HepG2 (cell line): Measurements from ENCODE around the gene DSTN. TPM values are rescaled to one million over a fixed set of nuclear protein-coding genes. Genes with fewer than 3 reads are reported as not detected.

ENCODE experiments used
- MEIS1 ChIP-seq: sonication (generic); formaldehyde crosslinking; IDR thresholded peaks from 2 replicates; pipeline ENCODE4 v1.9.0; 2021; ENCODE audit warnings: mild to moderate bottlenecking, missing genetic modification reagents, moderate library complexity, borderline replicate concordance
- PAF1 ChIP-seq: IDR thresholded peaks from 2 replicates; pipeline ENCODE4 v1.6.1; 2016; ENCODE audit warnings: missing genetic modification reagents, missing compliant biosample characterization
- RFXANK ChIP-seq: IDR thresholded peaks from 2 replicates; pipeline ENCODE4 v1.6.1; 2016
- THAP11 ChIP-seq: IDR thresholded peaks from 2 replicates; pipeline ENCODE4 v1.6.1; 2016; ENCODE audit warnings: missing biosample characterization, missing genetic modification reagents
- ZNF598 ChIP-seq: sonication (generic); formaldehyde crosslinking; IDR thresholded peaks from 2 replicates; pipeline ENCODE4 v1.5.1; 2020; ENCODE audit warnings: mild to moderate bottlenecking, missing genetic modification reagents, borderline replicate concordance
- ZSCAN25 ChIP-seq: sonication (generic); formaldehyde crosslinking; IDR thresholded peaks from 2 replicates; pipeline ENCODE4 v1.8.0; 2022; ENCODE audit warnings: mild to moderate bottlenecking, missing genetic modification reagents
- polyA plus RNA-seq, 8 experiments: library from polyadenylated mRNA; depleted of rRNA in 3 of 8; stranded (reverse) in 7 of 8; unstranded in 1 of 8; fragments of >200 nt; fragmentation: Illumina TruSeq in 4 of 8; extraction: Trizol in 4 of 8; gene quantifications; 2 replicates each; pipeline versions ENCODE4 v1.2.1 to v1.2.3, GENCODE V29; 2011 to 2016; ENCODE audit warnings: low read depth in 4 of 8, missing spikeins in 1 of 8, mixed read lengths in 1 of 8; ENCODE audit not compliant: insufficient read depth in 1 of 8
- total RNA-seq, 5 experiments: library from RNA; depleted of rRNA; stranded (reverse); fragments of >200 nt; fragmentation: Illumina TruSeq; extraction: Trizol; gene quantifications; 2 replicates each; pipeline ENCODE4 v1.2.3, GENCODE V29; 2016; ENCODE audit warnings: low read depth in 1 of 5
- TF ChIP-seq, protein P1 (sequence below), 2 experiments: sonication (generic) in 1 of 2; formaldehyde crosslinking in 1 of 2; IDR thresholded peaks; 2 replicates each; pipeline versions ENCODE4 v1.6.1 to v1.9.0; 2014 to 2022; ENCODE audit warnings: antibody characterized with exemption in 1 of 2, borderline replicate concordance in 1 of 2, inconsistent platforms in 1 of 2, low read depth in 1 of 2, missing genetic modification reagents in 1 of 2
- TF ChIP-seq, protein P2 (sequence below): sonication (generic); formaldehyde crosslinking; IDR thresholded peaks from 2 replicates; pipeline ENCODE4 v1.4.0; 2020; ENCODE audit warnings: missing genetic modification reagents; ENCODE audit errors: not compliant biosample characterization
- TF ChIP-seq, protein P3 (sequence below): sonication (generic); formaldehyde crosslinking; IDR thresholded peaks from 2 replicates; pipeline ENCODE4 v1.4.0; 2020; ENCODE audit warnings: missing genetic modification reagents, borderline replicate concordance
- TF ChIP-seq, protein P4 (sequence below): sonication (generic); formaldehyde crosslinking; conservative IDR thresholded peaks from 2 replicates; pipeline ENCODE4 v1.8.0; 2022; ENCODE audit warnings: mild to moderate bottlenecking, moderate library complexity, missing genetic modification reagents
- TF ChIP-seq, protein P5 (sequence below): sonication (generic); formaldehyde crosslinking; IDR thresholded peaks from 2 replicates; pipeline ENCODE4 v1.5.1; 2020; ENCODE audit warnings: mild to moderate bottlenecking, missing genetic modification reagents, moderate library complexity

Gene DSTN
- total and polyA plus RNA-seq, 2 of the 13 experiments (the other 11 are each of a cell fraction or from before 2014, with no cell fraction given): 27.6 to 106 TPM

DNA sequence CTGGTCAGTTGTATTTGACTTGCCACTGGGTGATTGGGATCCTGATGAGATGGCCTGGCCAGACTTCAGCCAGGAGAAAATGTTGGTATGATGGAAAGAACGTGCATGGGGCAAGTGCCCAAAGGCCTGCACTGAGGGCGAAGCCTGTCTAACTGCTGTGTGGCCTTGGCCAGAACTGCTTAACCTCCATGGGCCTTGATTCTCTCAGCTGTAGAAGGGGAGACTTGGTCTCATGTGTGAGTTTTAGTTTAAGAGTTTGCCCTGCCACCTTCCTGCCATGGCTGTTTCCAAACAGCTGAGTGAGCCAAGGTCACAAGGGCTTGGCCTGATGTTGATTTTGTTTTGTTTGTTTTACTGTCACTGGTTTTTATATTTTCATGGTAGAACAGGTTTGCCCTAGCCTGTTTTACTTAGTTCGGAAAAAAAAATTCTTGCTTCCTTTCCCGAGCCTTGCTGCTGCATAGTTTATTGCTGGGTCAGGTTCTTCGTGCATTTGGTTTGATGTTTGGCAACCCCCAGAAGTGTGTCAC lies 35.3 kb downstream of the DSTN start (continued):
- TF ChIP-seq, protein P1, sequence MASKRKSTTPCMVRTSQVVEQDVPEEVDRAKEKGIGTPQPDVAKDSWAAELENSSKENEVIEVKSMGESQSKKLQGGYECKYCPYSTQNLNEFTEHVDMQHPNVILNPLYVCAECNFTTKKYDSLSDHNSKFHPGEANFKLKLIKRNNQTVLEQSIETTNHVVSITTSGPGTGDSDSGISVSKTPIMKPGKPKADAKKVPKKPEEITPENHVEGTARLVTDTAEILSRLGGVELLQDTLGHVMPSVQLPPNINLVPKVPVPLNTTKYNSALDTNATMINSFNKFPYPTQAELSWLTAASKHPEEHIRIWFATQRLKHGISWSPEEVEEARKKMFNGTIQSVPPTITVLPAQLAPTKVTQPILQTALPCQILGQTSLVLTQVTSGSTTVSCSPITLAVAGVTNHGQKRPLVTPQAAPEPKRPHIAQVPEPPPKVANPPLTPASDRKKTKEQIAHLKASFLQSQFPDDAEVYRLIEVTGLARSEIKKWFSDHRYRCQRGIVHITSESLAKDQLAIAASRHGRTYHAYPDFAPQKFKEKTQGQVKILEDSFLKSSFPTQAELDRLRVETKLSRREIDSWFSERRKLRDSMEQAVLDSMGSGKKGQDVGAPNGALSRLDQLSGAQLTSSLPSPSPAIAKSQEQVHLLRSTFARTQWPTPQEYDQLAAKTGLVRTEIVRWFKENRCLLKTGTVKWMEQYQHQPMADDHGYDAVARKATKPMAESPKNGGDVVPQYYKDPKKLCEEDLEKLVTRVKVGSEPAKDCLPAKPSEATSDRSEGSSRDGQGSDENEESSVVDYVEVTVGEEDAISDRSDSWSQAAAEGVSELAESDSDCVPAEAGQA (IDR thresholded peaks at IDR 0.05; ENCODE audit: low read depth): no peak
- TF ChIP-seq, protein P1 (CRISPR knock-in tag; IDR thresholded peaks at IDR 0.05; ENCODE audit: borderline replicate concordance): no peak
- TF ChIP-seq ZNF598 (CRISPR knock-in tag) (no peak), RFXANK (CRISPR knock-in tag) (no peak), PAF1 (CRISPR knock-in tag) (no peak), MEIS1 (CRISPR knock-in tag) (0 out of 2 replicates have a peak, but pooled peaks have one; percentile 21), THAP11 (peak; percentile 61; the same call in 1 of the 2 replicates), ZSCAN25 (no peak)
- TF ChIP-seq, protein P2, sequence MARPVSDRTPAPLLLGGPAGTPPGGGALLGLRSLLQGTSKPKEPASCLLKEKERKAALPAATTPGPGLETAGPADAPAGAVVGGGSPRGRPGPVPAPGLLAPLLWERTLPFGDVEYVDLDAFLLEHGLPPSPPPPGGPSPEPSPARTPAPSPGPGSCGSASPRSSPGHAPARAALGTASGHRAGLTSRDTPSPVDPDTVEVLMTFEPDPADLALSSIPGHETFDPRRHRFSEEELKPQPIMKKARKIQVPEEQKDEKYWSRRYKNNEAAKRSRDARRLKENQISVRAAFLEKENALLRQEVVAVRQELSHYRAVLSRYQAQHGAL (CRISPR knock-in tag): no peak
- TF ChIP-seq, protein P3, sequence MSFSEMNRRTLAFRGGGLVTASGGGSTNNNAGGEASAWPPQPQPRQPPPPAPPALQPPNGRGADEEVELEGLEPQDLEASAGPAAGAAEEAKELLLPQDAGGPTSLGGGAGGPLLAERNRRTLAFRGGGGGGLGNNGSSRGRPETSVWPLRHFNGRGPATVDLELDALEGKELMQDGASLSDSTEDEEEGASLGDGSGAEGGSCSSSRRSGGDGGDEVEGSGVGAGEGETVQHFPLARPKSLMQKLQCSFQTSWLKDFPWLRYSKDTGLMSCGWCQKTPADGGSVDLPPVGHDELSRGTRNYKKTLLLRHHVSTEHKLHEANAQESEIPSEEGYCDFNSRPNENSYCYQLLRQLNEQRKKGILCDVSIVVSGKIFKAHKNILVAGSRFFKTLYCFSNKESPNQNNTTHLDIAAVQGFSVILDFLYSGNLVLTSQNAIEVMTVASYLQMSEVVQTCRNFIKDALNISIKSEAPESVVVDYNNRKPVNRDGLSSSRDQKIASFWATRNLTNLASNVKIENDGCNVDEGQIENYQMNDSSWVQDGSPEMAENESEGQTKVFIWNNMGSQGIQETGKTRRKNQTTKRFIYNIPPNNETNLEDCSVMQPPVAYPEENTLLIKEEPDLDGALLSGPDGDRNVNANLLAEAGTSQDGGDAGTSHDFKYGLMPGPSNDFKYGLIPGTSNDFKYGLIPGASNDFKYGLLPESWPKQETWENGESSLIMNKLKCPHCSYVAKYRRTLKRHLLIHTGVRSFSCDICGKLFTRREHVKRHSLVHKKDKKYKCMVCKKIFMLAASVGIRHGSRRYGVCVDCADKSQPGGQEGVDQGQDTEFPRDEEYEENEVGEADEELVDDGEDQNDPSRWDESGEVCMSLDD: no peak
- TF ChIP-seq, protein P4, sequence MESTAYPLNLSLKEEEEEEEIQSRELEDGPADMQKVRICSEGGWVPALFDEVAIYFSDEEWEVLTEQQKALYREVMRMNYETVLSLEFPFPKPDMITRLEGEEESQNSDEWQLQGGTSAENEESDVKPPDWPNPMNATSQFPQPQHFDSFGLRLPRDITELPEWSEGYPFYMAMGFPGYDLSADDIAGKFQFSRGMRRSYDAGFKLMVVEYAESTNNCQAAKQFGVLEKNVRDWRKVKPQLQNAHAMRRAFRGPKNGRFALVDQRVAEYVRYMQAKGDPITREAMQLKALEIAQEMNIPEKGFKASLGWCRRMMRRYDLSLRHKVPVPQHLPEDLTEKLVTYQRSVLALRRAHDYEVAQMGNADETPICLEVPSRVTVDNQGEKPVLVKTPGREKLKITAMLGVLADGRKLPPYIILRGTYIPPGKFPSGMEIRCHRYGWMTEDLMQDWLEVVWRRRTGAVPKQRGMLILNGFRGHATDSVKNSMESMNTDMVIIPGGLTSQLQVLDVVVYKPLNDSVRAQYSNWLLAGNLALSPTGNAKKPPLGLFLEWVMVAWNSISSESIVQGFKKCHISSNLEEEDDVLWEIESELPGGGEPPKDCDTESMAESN (CRISPR knock-in tag): no peak
- TF ChIP-seq, protein P5, sequence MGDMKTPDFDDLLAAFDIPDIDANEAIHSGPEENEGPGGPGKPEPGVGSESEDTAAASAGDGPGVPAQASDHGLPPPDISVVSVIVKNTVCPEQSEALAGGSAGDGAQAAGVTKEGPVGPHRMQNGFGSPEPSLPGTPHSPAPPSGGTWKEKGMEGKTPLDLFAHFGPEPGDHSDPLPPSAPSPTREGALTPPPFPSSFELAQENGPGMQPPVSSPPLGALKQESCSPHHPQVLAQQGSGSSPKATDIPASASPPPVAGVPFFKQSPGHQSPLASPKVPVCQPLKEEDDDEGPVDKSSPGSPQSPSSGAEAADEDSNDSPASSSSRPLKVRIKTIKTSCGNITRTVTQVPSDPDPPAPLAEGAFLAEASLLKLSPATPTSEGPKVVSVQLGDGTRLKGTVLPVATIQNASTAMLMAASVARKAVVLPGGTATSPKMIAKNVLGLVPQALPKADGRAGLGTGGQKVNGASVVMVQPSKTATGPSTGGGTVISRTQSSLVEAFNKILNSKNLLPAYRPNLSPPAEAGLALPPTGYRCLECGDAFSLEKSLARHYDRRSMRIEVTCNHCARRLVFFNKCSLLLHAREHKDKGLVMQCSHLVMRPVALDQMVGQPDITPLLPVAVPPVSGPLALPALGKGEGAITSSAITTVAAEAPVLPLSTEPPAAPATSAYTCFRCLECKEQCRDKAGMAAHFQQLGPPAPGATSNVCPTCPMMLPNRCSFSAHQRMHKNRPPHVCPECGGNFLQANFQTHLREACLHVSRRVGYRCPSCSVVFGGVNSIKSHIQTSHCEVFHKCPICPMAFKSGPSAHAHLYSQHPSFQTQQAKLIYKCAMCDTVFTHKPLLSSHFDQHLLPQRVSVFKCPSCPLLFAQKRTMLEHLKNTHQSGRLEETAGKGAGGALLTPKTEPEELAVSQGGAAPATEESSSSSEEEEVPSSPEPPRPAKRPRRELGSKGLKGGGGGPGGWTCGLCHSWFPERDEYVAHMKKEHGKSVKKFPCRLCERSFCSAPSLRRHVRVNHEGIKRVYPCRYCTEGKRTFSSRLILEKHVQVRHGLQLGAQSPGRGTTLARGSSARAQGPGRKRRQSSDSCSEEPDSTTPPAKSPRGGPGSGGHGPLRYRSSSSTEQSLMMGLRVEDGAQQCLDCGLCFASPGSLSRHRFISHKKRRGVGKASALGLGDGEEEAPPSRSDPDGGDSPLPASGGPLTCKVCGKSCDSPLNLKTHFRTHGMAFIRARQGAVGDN (CRISPR knock-in tag): peak; percentile 33; the same call in 1 of the 2 replicates
